SJCRH30 (cell line): Measurements from ENCODE around the gene SCAMP5. TPM values are rescaled to one million over a fixed set of nuclear protein-coding genes. Genes with fewer than 3 reads are reported as not detected.

Experiments used
- DNase-seq, 2 experiments: peaks; one replicate each; pipeline ENCODE4 v3.0.0-alpha.2; 2015 to 2020
- H3K27ac ChIP-seq: fragments of 250-450 bp; sonication (Bioruptor Pico); 2 replicates; pipeline ENCODE4 v1.5.1; 2020; ENCODE audit warnings: mild to moderate bottlenecking, moderate library complexity
- H3K27me3 ChIP-seq: fragments of 250-450 bp; sonication (Bioruptor Pico); 2 replicates; pipeline ENCODE4 v1.5.1; 2020; ENCODE audit warnings: mild to moderate bottlenecking, moderate library complexity
- H3K36me3 ChIP-seq: fragments of 250-450 bp; sonication (Bioruptor Pico); 2 replicates; pipeline ENCODE4 v1.5.1; 2020; ENCODE audit warnings: mild to moderate bottlenecking, moderate library complexity
- H3K4me1 ChIP-seq: fragments of 250-450 bp; sonication (Bioruptor Pico); 2 replicates; pipeline ENCODE4 v1.5.1; 2020; ENCODE audit warnings: mild to moderate bottlenecking, moderate library complexity
- H3K4me3 ChIP-seq: fragments of 250-450 bp; sonication (Bioruptor Pico); 2 replicates; pipeline ENCODE4 v1.5.1; 2020; ENCODE audit warnings: mild to moderate bottlenecking, moderate library complexity
- H3K9me3 ChIP-seq: fragments of 250-450 bp; sonication (Bioruptor Pico); replicated peaks from 2 replicates; pipeline ENCODE4 v1.5.1; 2020; ENCODE audit warnings: mild to moderate bottlenecking, moderate library complexity
- total RNA-seq: library from RNA; depleted of rRNA; stranded (reverse); fragments of >200 nt; shearing (Covaris generic); gene quantifications from 2 replicates; pipeline ENCODE4 v1.2.3, GENCODE V29; 2014; rRNA removed

The SCAMP5 gene
- total RNA-seq, 1 experiment from 2014 or later, result 14.4 TPM

DNA sequence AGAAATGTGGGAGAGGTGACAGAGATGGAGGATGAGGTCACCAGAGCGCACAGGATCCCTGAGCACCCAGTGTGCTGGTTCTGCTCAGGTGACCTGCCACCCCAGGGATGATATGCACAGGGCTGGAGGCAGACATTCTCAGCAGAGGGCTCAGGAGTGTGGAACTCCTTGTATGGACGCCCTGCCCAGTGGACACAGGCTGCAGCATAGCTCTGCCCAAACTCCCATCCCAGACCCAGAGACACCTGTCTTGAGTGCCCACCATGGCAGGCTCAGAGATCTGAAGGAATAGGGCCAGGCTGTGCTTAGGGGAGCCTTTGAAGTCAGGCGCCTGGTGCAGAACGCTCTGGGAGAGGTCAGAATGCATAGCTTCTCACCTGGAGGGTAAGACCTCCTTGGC is 75.3 kb downstream of the SCAMP5 start:
- Histone ChIP-seq H3K27ac (no peak overlapping the region), H3K4me1 (peaks cover 24% of the 10 kb centered on the region), H3K36me3 (no peaks in the 10 kb centered on the region; the same call in 1 of the 2 replicates), H3K27me3 (no peaks in the 10 kb centered on the region), H3K4me3 (no peak overlapping the region), H3K9me3 (no peaks in the 10 kb centered on the region; the same call in 1 of the 2 replicates)
- DNase-seq, result no peak

Other genes with a start within 250 kb of the SCAMP5 start
- not detected in 2 replicates for gene CYP1A2, start 246.7 kb upstream of the SCAMP5 start, total RNA-seq
- 23.2 and 24.0 TPM in 2 replicates for gene CSK, start 213.5 kb upstream of the SCAMP5 start, total RNA-seq
- gene LMAN1L, start 182.7 kb upstream of the SCAMP5 start, total RNA-seq, result not detected in 2 replicates
- not detected in 2 replicates for gene CPLX3, start 168.9 kb upstream of the SCAMP5 start, total RNA-seq
- gene ULK3, start 152.4 kb upstream of the SCAMP5 start, total RNA-seq, result 27.1 and 28.3 TPM in 2 replicates
- gene SCAMP2, start 122.2 kb upstream of the SCAMP5 start, total RNA-seq, result 25.8 and 29.2 TPM in 2 replicates
- gene MPI, start 105.5 kb upstream of the SCAMP5 start, total RNA-seq, result 24.2 and 25.5 TPM in 2 replicates
- 22.6 and 29.3 TPM in 2 replicates for gene FAM219B, start 88.7 kb upstream of the SCAMP5 start, total RNA-seq
- gene COX5A, start 57.5 kb upstream of the SCAMP5 start, total RNA-seq, result 212 and 220 TPM in 2 replicates
- 0.02 TPM in 1 of 2 replicates, not detected in the other for gene RPP25, start 38.8 kb upstream of the SCAMP5 start, total RNA-seq
- 21.5 and 25.5 TPM in 2 replicates for gene PPCDC, start 28.0 kb downstream of the SCAMP5 start, total RNA-seq
- 19.6 and 21.1 TPM in 2 replicates for gene C15orf39, start 206.3 kb downstream of the SCAMP5 start, total RNA-seq